GM18507 (cell line): ENCODE measurements around the gene CLOCK.

Source experiments
- DNase-seq: peaks from one replicate; pipeline ENCODE4 v3.0.0; 2011; ENCODE audit warnings: low read depth; ENCODE audit not compliant: insufficient read length; ENCODE audit errors: extremely low spot score
- FAIRE-seq: peaks from 2 replicates; lab custom pipeline; 2011; peaks lifted over from hg19 to GRCh38; lab: Jason Lieb, UNC

The CLOCK gene

GRCh38 chr4:55545151-55545550 lies 1.6 kb downstream of the CLOCK start:
- FAIRE-seq: no peak
- DNase-seq: no peak

GRCh38 chr4:55543858-55544257 lies 2.9 kb downstream of the CLOCK start:
- FAIRE-seq (peak; percentile 45), DNase-seq (no peak)

GRCh38 chr4:55540271-55540670 lies 6.4 kb downstream of the CLOCK start:
- DNase-seq (no peak), FAIRE-seq (no peak)

GRCh38 chr4:55539658-55540057 lies 7.1 kb downstream of the CLOCK start:
- DNase-seq (no peak), FAIRE-seq (no peak)

- FAIRE-seq: no peak
These were observed 8.2 kb downstream of the CLOCK start for GRCh38 chr4:55538531-55538930.

GRCh38 chr4:55534306-55534705 lies 12.4 kb downstream of the CLOCK start:
- FAIRE-seq: no peak
- DNase-seq: no peak

More at GRCh38 chr4:55538531-55538930, 8.2 kb downstream of the CLOCK start:
- no peak for DNase-seq

GRCh38 chr4:55530691-55531090 lies 16.0 kb downstream of the CLOCK start:
- no peak for DNase-seq
- FAIRE-seq: no peak

- DNase-seq (no peak), FAIRE-seq (no peak)
These were observed 16.5 kb downstream of the CLOCK start for GRCh38 chr4:55530167-55530566.

GRCh38 chr4:55528491-55528890 lies 18.2 kb downstream of the CLOCK start:
- FAIRE-seq: no peak

GRCh38 chr4:55524844-55525571 lies 21.7 kb downstream of the CLOCK start:
- FAIRE-seq (no peak), DNase-seq (no peak)

More at GRCh38 chr4:55528491-55528890, 18.2 kb downstream of the CLOCK start:
- DNase-seq: no peak

GRCh38 chr4:55518442-55518841 lies 28.3 kb downstream of the CLOCK start:
- no peak for DNase-seq
- FAIRE-seq: no peak

GRCh38 chr4:55517526-55518229 lies 29.0 kb downstream of the CLOCK start:
- peak; percentile 53 for FAIRE-seq

GRCh38 chr4:55512922-55513571 lies 33.7 kb downstream of the CLOCK start:
- FAIRE-seq (no peak), DNase-seq (no peak)

More at GRCh38 chr4:55517526-55518229, 29.0 kb downstream of the CLOCK start:
- no peak for DNase-seq

- no peak for DNase-seq
- no peak for FAIRE-seq
These were observed 34.6 kb downstream of the CLOCK start for GRCh38 chr4:55512077-55512476.

- DNase-seq (no peak), FAIRE-seq (no peak)
These were observed 36.0 kb downstream of the CLOCK start for GRCh38 chr4:55510685-55511084.

- no peak for FAIRE-seq
These were observed 37.4 kb downstream of the CLOCK start for GRCh38 chr4:55509266-55509665.

GRCh38 chr4:55507612-55508011 lies 39.1 kb downstream of the CLOCK start:
- DNase-seq: no peak
- FAIRE-seq: no peak

More at GRCh38 chr4:55509266-55509665, 37.4 kb downstream of the CLOCK start:
- DNase-seq: no peak

- FAIRE-seq (no peak), DNase-seq (no peak)
These were observed 43.5 kb downstream of the CLOCK start for GRCh38 chr4:55503169-55503568.

GRCh38 chr4:55500072-55500471 lies 46.6 kb downstream of the CLOCK start:
- DNase-seq (no peak), FAIRE-seq (no peak)

- DNase-seq (no peak), FAIRE-seq (no peak)
These were observed 47.2 kb downstream of the CLOCK start for GRCh38 chr4:55499495-55499894.
